PC-9 (cell line): Measurements from ENCODE around the gene KCTD14. TPM values are rescaled to one million over a fixed set of nuclear protein-coding genes. Genes with fewer than 3 reads are reported as not detected.

Source experiments
- BruUV-seq: library from RNA; stranded (reverse); fragments of 400-500 nt; replicated peaks from 2 replicates; lab custom pipeline; 2021; lab: Mats Ljungman, UMichigan
- CTCF ChIA-PET: fragments of 300-600 bp; sonication (Branson Sonifier 250); formaldehyde crosslinking; loops from one replicate; lab custom pipeline; 2022; ENCODE audit warnings: antibody characterized with exemption; lab: Charles Lee
- POLR2A ChIA-PET: fragments of 300-600 bp; sonication (Branson Sonifier 250); formaldehyde crosslinking; loops from one replicate; lab custom pipeline; 2022; ENCODE audit warnings: antibody characterized with exemption; ENCODE audit not compliant: unreplicated experiment; lab: Charles Lee
- DNase-seq, 2 experiments: peaks; one replicate each; pipeline versions ENCODE4 v3.0.0 to v3.0.0-alpha.2; 2015 to 2022; ENCODE audit warnings: mixed read lengths in 1 of 2
- H2AFZ ChIP-seq: fragments of 200-600 bp; sonication (generic); 2 replicates; pipeline ENCODE4 v1.8.1; 2017; ENCODE audit warnings: antibody characterized with exemption
- H3F3A ChIP-seq: fragments of 200-600 bp; sonication (generic); 2 replicates; pipeline ENCODE4 v1.8.1; 2017; ENCODE audit warnings: antibody characterized with exemption, mild to moderate bottlenecking, low read depth; ENCODE audit not compliant: insufficient read depth
- H3K27ac ChIP-seq: fragments of 200-600 bp; sonication (generic); 2 replicates; pipeline ENCODE4 v1.6.1; 2016; ENCODE audit warnings: mixed run types
- H3K27me3 ChIP-seq: fragments of 200-600 bp; sonication (generic); 2 replicates; pipeline ENCODE4 v1.6.1; 2016; ENCODE audit warnings: low read depth, mixed run types; ENCODE audit not compliant: insufficient read depth
- H3K36me3 ChIP-seq: fragments of 200-600 bp; sonication (generic); 2 replicates; pipeline ENCODE4 v1.6.1; 2016; ENCODE audit warnings: low read depth, mixed run types
- H3K4me1 ChIP-seq: fragments of 200-600 bp; sonication (generic); replicated peaks from 2 replicates; pipeline ENCODE4 v1.6.1; 2016; ENCODE audit warnings: mixed run types; ENCODE audit not compliant: insufficient read depth
- H3K4me2 ChIP-seq: fragments of 200-600 bp; sonication (generic); 2 replicates; pipeline ENCODE4 v1.6.1; 2017; ENCODE audit warnings: mixed run types
- H3K4me3 ChIP-seq: fragments of 200-600 bp; sonication (generic); 2 replicates; pipeline ENCODE4 v1.6.1; 2016; ENCODE audit warnings: mixed run types
- H3K79me2 ChIP-seq: fragments of 200-600 bp; sonication (generic); 2 replicates; pipeline ENCODE4 v1.6.1; 2017; ENCODE audit warnings: low read depth, mixed run types
- H3K9me2 ChIP-seq: fragments of 200-600 bp; sonication (generic); 2 replicates; pipeline ENCODE4 v1.8.1; 2017; ENCODE audit warnings: mild to moderate bottlenecking; ENCODE audit not compliant: insufficient read depth
- H3K9me3 ChIP-seq: fragments of 200-600 bp; sonication (generic); 2 replicates; pipeline ENCODE4 v1.8.1; 2016; ENCODE audit warnings: low read depth; ENCODE audit not compliant: insufficient read depth
- H4K20me1 ChIP-seq: fragments of 200-600 bp; sonication (generic); 2 replicates; pipeline ENCODE4 v1.8.1; 2017; ENCODE audit not compliant: insufficient read depth
- EZH2 ChIP-seq: fragments of 200-600 bp; sonication (generic); IDR thresholded peaks from 2 replicates; pipeline ENCODE4 v1.8.0; 2017; ENCODE audit warnings: antibody characterized with exemption, low read depth
- intact Hi-C: fragments of 100-400 bp; cut with micrococcal nuclease; formaldehyde crosslinking; loops from one replicate; pipeline ENCODE4 v1.10.0; 2022; ENCODE audit not compliant: unreplicated experiment
- total RNA-seq: library from RNA; stranded (reverse); gene quantifications from 2 replicates; pipeline ENCODE4 v1.2.3, GENCODE V29; 2021
- TF ChIP-seq, protein P1 (sequence below): fragments of 200-600 bp; sonication (generic); conservative IDR thresholded peaks from 2 replicates; pipeline ENCODE4 v1.6.1; 2017; ENCODE audit warnings: mixed run types, antibody characterized with exemption, mild to moderate bottlenecking, moderate library complexity

KCTD14 gene
- total RNA-seq, 1 experiment from 2014 or later, result 21.3 TPM

DNA sequence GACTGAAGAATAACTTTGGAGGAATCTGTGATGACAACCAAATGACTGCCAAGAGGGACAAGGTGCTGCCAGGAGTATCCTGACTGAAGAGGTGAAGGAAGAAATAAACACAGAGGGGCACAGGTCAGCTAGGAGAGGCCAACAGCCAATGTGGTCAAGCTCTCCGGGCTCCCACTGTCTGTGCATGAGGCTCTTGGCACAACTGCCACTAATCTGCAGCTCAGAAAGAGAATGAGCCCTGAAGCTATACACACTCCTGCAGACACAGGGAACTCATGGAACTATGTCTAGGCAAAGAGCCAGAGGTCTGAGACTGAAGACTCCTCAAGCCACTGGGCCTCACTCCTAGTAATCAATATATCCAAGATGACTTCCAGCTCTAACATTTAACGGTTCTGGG is 47.5 kb upstream of the KCTD14 start:
- Histone ChIP-seq H3K27ac (no peak overlapping the region), H3K79me2 (peaks cover 30% of the 10 kb centered on the region), H3K4me2 (no peak overlapping the region), H3K9me2 (no peaks in the 10 kb centered on the region), H3K4me1 (peaks cover 9% of the 10 kb centered on the region; the same call in 1 of the 2 replicates), H3K9me3 (no peaks in the 10 kb centered on the region), H3K27me3 (no peaks in the 10 kb centered on the region), H4K20me1 (peaks cover 15% of the 10 kb centered on the region), H3F3A (no peaks in the 10 kb centered on the region; the same call in 1 of the 2 replicates), H2AFZ (no peak overlapping the region), H3K4me3 (no peak overlapping the region), H3K36me3 (peaks cover 54% of the 10 kb centered on the region)
- ChIA-PET CTCF (no interaction called here), POLR2A (no interaction called here)
- no peak for TF ChIP-seq EZH2
- TF ChIP-seq, protein P1, sequence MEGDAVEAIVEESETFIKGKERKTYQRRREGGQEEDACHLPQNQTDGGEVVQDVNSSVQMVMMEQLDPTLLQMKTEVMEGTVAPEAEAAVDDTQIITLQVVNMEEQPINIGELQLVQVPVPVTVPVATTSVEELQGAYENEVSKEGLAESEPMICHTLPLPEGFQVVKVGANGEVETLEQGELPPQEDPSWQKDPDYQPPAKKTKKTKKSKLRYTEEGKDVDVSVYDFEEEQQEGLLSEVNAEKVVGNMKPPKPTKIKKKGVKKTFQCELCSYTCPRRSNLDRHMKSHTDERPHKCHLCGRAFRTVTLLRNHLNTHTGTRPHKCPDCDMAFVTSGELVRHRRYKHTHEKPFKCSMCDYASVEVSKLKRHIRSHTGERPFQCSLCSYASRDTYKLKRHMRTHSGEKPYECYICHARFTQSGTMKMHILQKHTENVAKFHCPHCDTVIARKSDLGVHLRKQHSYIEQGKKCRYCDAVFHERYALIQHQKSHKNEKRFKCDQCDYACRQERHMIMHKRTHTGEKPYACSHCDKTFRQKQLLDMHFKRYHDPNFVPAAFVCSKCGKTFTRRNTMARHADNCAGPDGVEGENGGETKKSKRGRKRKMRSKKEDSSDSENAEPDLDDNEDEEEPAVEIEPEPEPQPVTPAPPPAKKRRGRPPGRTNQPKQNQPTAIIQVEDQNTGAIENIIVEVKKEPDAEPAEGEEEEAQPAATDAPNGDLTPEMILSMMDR, result no peak
- no TSS peak for BruUV-seq
- no peak for DNase-seq
- intact Hi-C loops, result no loop called here

- intact Hi-C loops, result no loop called here
- Histone ChIP-seq H3K4me3 (no peak overlapping the region), H3K36me3 (peaks cover 42% of the 10 kb centered on the region), H2AFZ (no peak overlapping the region), H3K9me2 (no peaks in the 10 kb centered on the region), H3K27ac (no peak overlapping the region), H3K27me3 (no peaks in the 10 kb centered on the region), H4K20me1 (peaks cover 4% of the 10 kb centered on the region; the same call in 1 of the 2 replicates), H3K79me2 (peaks cover 18% of the 10 kb centered on the region), H3K9me3 (no peaks in the 10 kb centered on the region), H3K4me2 (no peak overlapping the region), H3F3A (no peaks in the 10 kb centered on the region), H3K4me1 (no peaks in the 10 kb centered on the region)
- no peak for TF ChIP-seq EZH2
- TF ChIP-seq, protein P1, result no peak
- CTCF ChIA-PET, result no interaction called here
- BruUV-seq, result no TSS peak
- DNase-seq, result no peak
- POLR2A ChIA-PET, result no interaction called here
Observed at GRCh38 chr11:78069465-78069864, 46.4 kb upstream of the KCTD14 start.

- intact Hi-C loops, result no loop called here
- H4K20me1 ChIP-seq, result no peaks in the 10 kb centered on the region
- DNase-seq, result no peak
- POLR2A ChIA-PET, result no interaction called here
- H3K27me3 ChIP-seq, result no peaks in the 10 kb centered on the region
- H3K36me3 ChIP-seq, result peaks cover 41% of the 10 kb centered on the region
- no peaks in the 10 kb centered on the region for H3K9me3 ChIP-seq
- H3K4me1 ChIP-seq, result no peaks in the 10 kb centered on the region
- H3F3A ChIP-seq, result no peaks in the 10 kb centered on the region
- TF ChIP-seq, protein P1, result no peak
- no peak for TF ChIP-seq EZH2
- no peak overlapping the region for H3K4me3 ChIP-seq
- no peaks in the 10 kb centered on the region for H3K9me2 ChIP-seq
- H3K27ac ChIP-seq, result no peak overlapping the region
- peaks cover 2% of the 10 kb centered on the region for H3K79me2 ChIP-seq
- BruUV-seq, result no TSS peak
- H3K4me2 ChIP-seq, result no peak overlapping the region
- CTCF ChIA-PET, result interaction anchor here (0.6 kb wide), 1 partner anchor 28 kb away, joined by 3 read pairs; no protein-coding TSS in a partner anchor
- no peak overlapping the region for H2AFZ ChIP-seq
Observed at GRCh38 chr11:78067704-78068103, 44.6 kb upstream of the KCTD14 start.
